ENCODE data around the gene CDK5RAP3. TPM values are rescaled to one million over a fixed set of nuclear protein-coding genes. Genes with fewer than 3 reads are reported as not detected.
A peak's percentile ranks its signal among the peaks of the same experiment; 100 is the strongest.

CDK5RAP3 gene
- total and polyA plus RNA-seq, 2 of the 13 experiments (the other 11 are each of a cell fraction or from before 2014, with no cell fraction given) = 128 to 154 TPM

DNA sequence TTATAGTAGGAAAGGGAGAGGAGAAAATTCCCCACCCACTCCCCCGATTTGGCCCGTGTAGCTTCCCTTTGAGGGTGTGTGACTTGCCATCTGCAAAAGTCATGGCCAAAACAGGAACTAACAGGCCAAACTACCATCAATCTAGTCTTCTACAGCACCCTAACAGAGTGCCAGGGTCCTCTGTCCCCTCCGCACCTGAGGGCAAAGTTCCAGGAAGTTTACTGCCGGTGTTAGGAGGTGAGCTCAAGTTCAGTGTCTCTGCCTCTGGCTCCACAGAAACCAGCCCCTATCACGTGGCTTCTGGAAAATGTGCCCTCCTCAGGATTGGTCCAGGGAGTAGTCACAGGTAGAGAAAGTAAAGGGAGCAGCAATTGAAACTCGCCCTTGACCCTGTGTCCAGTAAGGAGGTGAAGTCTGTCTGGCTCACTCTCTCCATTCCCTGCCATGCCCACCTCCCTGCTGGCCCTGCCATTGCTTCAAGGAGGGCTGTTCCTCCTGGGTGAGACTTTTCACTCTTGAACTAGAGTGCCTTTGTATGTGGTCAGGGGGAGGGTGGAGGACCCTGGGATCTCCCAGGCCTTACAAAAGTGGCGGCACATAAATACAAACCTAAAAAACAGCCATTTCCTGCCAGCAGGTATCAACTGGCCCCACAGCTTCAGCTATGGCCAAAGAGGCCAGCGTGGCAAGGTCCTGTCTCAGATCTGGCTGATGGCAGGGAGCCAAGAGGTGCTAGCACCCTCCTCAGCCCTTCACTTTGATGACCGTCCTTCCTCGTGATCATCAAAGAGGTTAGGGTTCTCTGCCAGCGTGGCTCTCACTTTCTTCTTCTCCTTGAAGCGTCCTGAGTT lies 18.5 kb upstream of the CDK5RAP3 start (continued):
- TF ChIP-seq, protein P1, sequence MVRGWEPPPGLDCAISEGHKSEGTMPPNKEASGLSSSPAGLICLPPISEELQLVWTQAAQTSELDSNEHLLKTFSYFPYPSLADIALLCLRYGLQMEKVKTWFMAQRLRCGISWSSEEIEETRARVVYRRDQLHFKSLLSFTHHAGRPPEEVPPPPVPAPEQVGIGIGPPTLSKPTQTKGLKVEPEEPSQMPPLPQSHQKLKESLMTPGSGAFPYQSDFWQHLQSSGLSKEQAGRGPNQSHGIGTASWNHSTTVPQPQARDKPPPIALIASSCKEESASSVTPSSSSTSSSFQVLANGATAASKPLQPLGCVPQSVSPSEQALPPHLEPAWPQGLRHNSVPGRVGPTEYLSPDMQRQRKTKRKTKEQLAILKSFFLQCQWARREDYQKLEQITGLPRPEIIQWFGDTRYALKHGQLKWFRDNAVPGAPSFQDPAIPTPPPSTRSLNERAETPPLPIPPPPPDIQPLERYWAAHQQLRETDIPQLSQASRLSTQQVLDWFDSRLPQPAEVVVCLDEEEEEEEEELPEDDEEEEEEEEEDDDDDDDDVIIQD (CRISPR knock-in tag; IDR thresholded peaks at IDR 0.05; ENCODE audit: low read depth) = peak; percentile 80
- TF ChIP-seq ZNF3 (CRISPR knock-in tag; IDR thresholded peaks at IDR 0.05) = no peak
- TF ChIP-seq BRD4 (CRISPR knock-in tag; IDR thresholded peaks at IDR 0.05) = no peak
- TF ChIP-seq HNRNPL (IDR thresholded peaks at IDR 0.05; ENCODE audit: low read depth, low read length) = no peak
- TF ChIP-seq ELF4 (CRISPR knock-in tag; IDR thresholded peaks at IDR 0.05; ENCODE audit: borderline replicate concordance) = no peak
- no peak for TF ChIP-seq ZBTB1 (CRISPR knock-in tag; IDR thresholded peaks at IDR 0.05; ENCODE audit: borderline replicate concordance)
- no peak; the same call in 1 of the 2 replicates for TF ChIP-seq GFI1 (CRISPR knock-in tag; IDR thresholded peaks at IDR 0.05; ENCODE audit: borderline replicate concordance)
- TF ChIP-seq RARA (CRISPR knock-in tag; IDR thresholded peaks at IDR 0.05) = peak; percentile 99
- TF ChIP-seq ZFP37 (CRISPR knock-in tag; IDR thresholded peaks at IDR 0.05; ENCODE audit: borderline replicate concordance) = no peak
- no peak for TF ChIP-seq TBL1XR1 (IDR thresholded peaks at IDR 0.05; ENCODE audit: borderline replicate concordance, low read length, partially characterized antibody)
- TF ChIP-seq XBP1 (CRISPR knock-in tag; IDR thresholded peaks at IDR 0.05) = no peak
- TF ChIP-seq, protein P2, sequence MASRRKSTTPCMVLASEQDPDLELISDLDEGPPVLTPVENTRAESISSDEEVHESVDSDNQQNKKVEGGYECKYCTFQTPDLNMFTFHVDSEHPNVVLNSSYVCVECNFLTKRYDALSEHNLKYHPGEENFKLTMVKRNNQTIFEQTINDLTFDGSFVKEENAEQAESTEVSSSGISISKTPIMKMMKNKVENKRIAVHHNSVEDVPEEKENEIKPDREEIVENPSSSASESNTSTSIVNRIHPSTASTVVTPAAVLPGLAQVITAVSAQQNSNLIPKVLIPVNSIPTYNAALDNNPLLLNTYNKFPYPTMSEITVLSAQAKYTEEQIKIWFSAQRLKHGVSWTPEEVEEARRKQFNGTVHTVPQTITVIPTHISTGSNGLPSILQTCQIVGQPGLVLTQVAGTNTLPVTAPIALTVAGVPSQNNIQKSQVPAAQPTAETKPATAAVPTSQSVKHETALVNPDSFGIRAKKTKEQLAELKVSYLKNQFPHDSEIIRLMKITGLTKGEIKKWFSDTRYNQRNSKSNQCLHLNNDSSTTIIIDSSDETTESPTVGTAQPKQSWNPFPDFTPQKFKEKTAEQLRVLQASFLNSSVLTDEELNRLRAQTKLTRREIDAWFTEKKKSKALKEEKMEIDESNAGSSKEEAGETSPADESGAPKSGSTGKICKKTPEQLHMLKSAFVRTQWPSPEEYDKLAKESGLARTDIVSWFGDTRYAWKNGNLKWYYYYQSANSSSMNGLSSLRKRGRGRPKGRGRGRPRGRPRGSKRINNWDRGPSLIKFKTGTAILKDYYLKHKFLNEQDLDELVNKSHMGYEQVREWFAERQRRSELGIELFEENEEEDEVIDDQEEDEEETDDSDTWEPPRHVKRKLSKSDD (CRISPR knock-in tag; IDR thresholded peaks at IDR 0.05; ENCODE audit: low read depth) = no peak
- TF ChIP-seq SMARCC2 (IDR thresholded peaks at IDR 0.05) = no peak
- TF ChIP-seq, protein P3, sequence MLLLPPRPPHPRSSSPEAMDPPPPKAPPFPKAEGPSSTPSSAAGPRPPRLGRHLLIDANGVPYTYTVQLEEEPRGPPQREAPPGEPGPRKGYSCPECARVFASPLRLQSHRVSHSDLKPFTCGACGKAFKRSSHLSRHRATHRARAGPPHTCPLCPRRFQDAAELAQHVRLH (CRISPR knock-in tag; IDR thresholded peaks at IDR 0.05; ENCODE audit: borderline replicate concordance, low read depth) = 0 out of 2 replicates have a peak, but pooled peaks have one; percentile 23
- TF ChIP-seq, protein P4, sequence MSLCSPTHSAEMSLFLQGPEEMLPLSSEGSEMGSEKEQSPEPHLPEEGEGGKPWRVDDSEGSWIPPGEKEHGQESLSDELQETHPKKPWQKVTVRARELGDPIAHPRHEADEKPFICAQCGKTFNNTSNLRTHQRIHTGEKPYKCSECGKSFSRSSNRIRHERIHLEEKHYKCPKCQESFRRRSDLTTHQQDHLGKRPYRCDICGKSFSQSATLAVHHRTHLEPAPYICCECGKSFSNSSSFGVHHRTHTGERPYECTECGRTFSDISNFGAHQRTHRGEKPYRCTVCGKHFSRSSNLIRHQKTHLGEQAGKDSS (CRISPR knock-in tag; IDR thresholded peaks at IDR 0.05; ENCODE audit: borderline replicate concordance, low read depth) = peak; percentile 59; the same call in 1 of the 2 replicates
- TF ChIP-seq ZNF547 (CRISPR knock-in tag; IDR thresholded peaks at IDR 0.05) = peak; percentile 71
- no peak for TF ChIP-seq ZNF790 (CRISPR knock-in tag; IDR thresholded peaks at IDR 0.05; ENCODE audit: borderline replicate concordance)
- TF ChIP-seq ZNF296 (CRISPR knock-in tag; conservative IDR thresholded peaks at IDR 0.05) = no peak
- TF ChIP-seq ZBTB8A (CRISPR knock-in tag; IDR thresholded peaks at IDR 0.05; ENCODE audit: borderline replicate concordance, low read depth) = no peak
- no peak for TF ChIP-seq HDAC6 (IDR thresholded peaks at IDR 0.05; ENCODE audit: low read depth, low read length)
- TF ChIP-seq ZNF558 (CRISPR knock-in tag; IDR thresholded peaks at IDR 0.05; ENCODE audit: borderline replicate concordance) = no peak
- no peak for TF ChIP-seq ZNF850 (CRISPR knock-in tag; conservative IDR thresholded peaks at IDR 0.05)
- TF ChIP-seq, protein P5, sequence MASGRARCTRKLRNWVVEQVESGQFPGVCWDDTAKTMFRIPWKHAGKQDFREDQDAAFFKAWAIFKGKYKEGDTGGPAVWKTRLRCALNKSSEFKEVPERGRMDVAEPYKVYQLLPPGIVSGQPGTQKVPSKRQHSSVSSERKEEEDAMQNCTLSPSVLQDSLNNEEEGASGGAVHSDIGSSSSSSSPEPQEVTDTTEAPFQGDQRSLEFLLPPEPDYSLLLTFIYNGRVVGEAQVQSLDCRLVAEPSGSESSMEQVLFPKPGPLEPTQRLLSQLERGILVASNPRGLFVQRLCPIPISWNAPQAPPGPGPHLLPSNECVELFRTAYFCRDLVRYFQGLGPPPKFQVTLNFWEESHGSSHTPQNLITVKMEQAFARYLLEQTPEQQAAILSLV (CRISPR knock-in tag; IDR thresholded peaks at IDR 0.05; ENCODE audit: borderline replicate concordance) = 0 out of 2 replicates have a peak, but pooled peaks have one; percentile 45
